Lower lobe of right lung (tissue), 2 donors: Measurements from ENCODE around the gene FZD7. TPM values are rescaled to one million over a fixed set of nuclear protein-coding genes. Genes with fewer than 3 reads are reported as not detected.

ENCODE experiments used
- ATAC-seq, 2 donors: fragments of 200-7000 bp; cut with Tn5 transposase; one replicate each; pipeline ENCODE4 v1.9.1; 2020 to 2022; ENCODE audit warnings: mild to moderate bottlenecking in 2 of 2, moderate library complexity in 2 of 2
- DNase-seq: peaks from one replicate; pipeline ENCODE4 v3.0.0-alpha.2; 2020
- H3K27ac ChIP-seq: fragments of 200-600 bp; one replicate; pipeline ENCODE4 v1.8.0; 2022
- H3K27me3 ChIP-seq: fragments of 200-600 bp; one replicate; pipeline ENCODE4 v1.8.0; 2022; ENCODE audit warnings: low read depth
- H3K36me3 ChIP-seq: fragments of 200-600 bp; one replicate; pipeline ENCODE4 v1.8.0; 2022; ENCODE audit warnings: mild to moderate bottlenecking
- H3K4me1 ChIP-seq: fragments of 200-600 bp; one replicate; pipeline ENCODE4 v1.8.0; 2022
- H3K4me3 ChIP-seq: fragments of 200-600 bp; one replicate; pipeline ENCODE4 v1.8.0; 2022; ENCODE audit warnings: mild to moderate bottlenecking
- H3K9me3 ChIP-seq: fragments of 200-600 bp; one replicate; pipeline ENCODE4 v1.8.0; 2022
- intact Hi-C: fragments of 100-400 bp; cut with DNase I; formaldehyde crosslinking; loops from one replicate; pipeline ENCODE4 v1.11.0; 2022
- total RNA-seq: library from RNA; stranded (reverse); fragmentation: NEBNext Ultra II Directional; extraction: Animal tissue kit (Norgen Biotek cat#: 25700); gene quantifications from one replicate; pipeline ENCODE4 v1.2.1, GENCODE V29; 2021
- TF ChIP-seq, protein P1 (sequence below): fragments of 200-600 bp; IDR thresholded peaks from one replicate; pipeline ENCODE4 v1.8.0; 2022; ENCODE audit warnings: antibody characterized with exemption, mild to moderate bottlenecking
- donor health status: DM: no; HTN: yes; CAD: no; lungs with severe emphysema.

Gene FZD7
- total RNA-seq, 1 donor from 2014 or later, result 15.2 TPM

DNA sequence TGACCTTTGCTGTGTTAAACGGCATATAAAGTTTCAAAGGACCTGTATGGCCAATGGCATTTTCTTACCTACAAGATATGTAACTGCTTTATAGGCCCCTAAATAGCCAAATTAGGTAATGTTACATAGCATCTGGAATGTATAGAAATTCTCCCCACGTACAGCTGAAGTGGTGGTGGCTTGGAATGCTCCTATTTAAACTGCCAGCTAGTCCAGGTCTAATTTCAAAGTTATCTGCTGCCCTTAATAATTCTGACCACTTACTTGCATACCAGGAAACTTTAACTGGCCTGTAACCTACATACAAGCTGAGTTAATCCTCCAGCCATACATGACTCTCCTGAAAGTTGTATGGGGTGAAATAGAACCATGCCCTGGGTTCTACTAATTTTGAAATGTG lies 40.7 kb downstream of the FZD7 start:
- Histone ChIP-seq H3K4me3 (no peak overlapping the region), H3K27ac (no peak overlapping the region), H3K4me1 (no peaks in the 10 kb centered on the region), H3K36me3 (no peaks in the 10 kb centered on the region), H3K27me3 (no peaks in the 10 kb centered on the region), H3K9me3 (no peaks in the 10 kb centered on the region)
- DNase-seq (no peak), ATAC-seq (no peak)
- TF ChIP-seq, protein P1, sequence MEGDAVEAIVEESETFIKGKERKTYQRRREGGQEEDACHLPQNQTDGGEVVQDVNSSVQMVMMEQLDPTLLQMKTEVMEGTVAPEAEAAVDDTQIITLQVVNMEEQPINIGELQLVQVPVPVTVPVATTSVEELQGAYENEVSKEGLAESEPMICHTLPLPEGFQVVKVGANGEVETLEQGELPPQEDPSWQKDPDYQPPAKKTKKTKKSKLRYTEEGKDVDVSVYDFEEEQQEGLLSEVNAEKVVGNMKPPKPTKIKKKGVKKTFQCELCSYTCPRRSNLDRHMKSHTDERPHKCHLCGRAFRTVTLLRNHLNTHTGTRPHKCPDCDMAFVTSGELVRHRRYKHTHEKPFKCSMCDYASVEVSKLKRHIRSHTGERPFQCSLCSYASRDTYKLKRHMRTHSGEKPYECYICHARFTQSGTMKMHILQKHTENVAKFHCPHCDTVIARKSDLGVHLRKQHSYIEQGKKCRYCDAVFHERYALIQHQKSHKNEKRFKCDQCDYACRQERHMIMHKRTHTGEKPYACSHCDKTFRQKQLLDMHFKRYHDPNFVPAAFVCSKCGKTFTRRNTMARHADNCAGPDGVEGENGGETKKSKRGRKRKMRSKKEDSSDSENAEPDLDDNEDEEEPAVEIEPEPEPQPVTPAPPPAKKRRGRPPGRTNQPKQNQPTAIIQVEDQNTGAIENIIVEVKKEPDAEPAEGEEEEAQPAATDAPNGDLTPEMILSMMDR, result no peak
- intact Hi-C loops, result no loop called here

- Histone ChIP-seq H3K27ac (no peak overlapping the region), H3K4me3 (no peak overlapping the region), H3K4me1 (no peaks in the 10 kb centered on the region), H3K9me3 (peaks cover 3% of the 10 kb centered on the region), H3K27me3 (no peaks in the 10 kb centered on the region), H3K36me3 (no peaks in the 10 kb centered on the region)
- intact Hi-C loops, result no loop called here
- TF ChIP-seq, protein P1, result no peak
- DNase-seq (no peak), ATAC-seq (no peak)
Observed at GRCh38 chr2:202079310-202079709, 45.7 kb downstream of the FZD7 start.

- Histone ChIP-seq H3K4me3 (no peak overlapping the region), H3K4me1 (no peaks in the 10 kb centered on the region), H3K27ac (no peak overlapping the region), H3K36me3 (no peaks in the 10 kb centered on the region), H3K9me3 (peaks cover 3% of the 10 kb centered on the region), H3K27me3 (no peaks in the 10 kb centered on the region)
- intact Hi-C loops, result no loop called here
- DNase-seq (no peak), ATAC-seq (no peak)
- TF ChIP-seq, protein P1, result no peak
Observed at GRCh38 chr2:202084265-202084664, 50.6 kb downstream of the FZD7 start.

Other genes starting within 250 kb of the FZD7 start
- 4.5 TPM for gene CDK15, start 227.3 kb upstream of the FZD7 start, total RNA-seq
- gene KIAA2012, start 39.4 kb downstream of the FZD7 start, total RNA-seq, result 2.8 TPM
- gene SUMO1, start 204.7 kb downstream of the FZD7 start, total RNA-seq, result 70.1 TPM
- gene NOP58, start 231.9 kb downstream of the FZD7 start, total RNA-seq, result 37.8 TPM